ENCODE measurements around the gene PICK1.

The PICK1 gene

DNA sequence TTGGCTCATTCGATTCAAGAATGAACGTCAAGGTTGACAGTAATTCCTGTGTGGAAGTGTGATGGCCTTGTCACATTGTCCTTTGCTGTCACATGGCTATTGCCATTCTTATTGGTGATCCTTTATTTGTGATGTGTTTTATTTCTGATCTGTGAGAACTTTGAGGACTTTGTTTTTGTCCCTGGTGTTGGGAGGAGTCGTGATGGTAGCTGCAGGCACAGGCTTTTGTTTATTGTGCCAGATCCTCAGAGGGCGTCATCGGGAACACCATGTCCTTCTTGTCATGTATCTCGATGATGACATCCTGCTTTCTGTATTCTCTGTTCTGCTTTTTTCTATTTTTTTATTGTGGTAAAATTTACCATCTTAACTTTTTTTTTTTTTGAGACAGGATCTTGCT lies 5.6 kb downstream of the PICK1 start:
- peaks cover 64% of the 10 kb centered on the region for H3K36me3 ChIP-seq (ENCODE audit: insufficient read depth, low read length)
- no peak overlapping the region for H3K4me3 ChIP-seq (ENCODE audit: low read length)
- no peaks in the 10 kb centered on the region for H3K27me3 ChIP-seq (ENCODE audit: insufficient read depth, low read length)
- peaks cover 2% of the 10 kb centered on the region; the same call in 1 of the 2 replicates for H3K4me1 ChIP-seq (ENCODE audit: insufficient read depth, low read length)
- H3K9ac ChIP-seq (ENCODE audit: low read depth, low read length): no peak overlapping the region
- 93% methylated on average over 6 of the region's 6 CpGs for WGBS
- no peaks in the 10 kb centered on the region for H3K9me3 ChIP-seq (ENCODE audit: insufficient read depth, low read depth, low read length)
- no peak overlapping the region for H3K27ac ChIP-seq (ENCODE audit: low read depth, low read length)

DNA sequence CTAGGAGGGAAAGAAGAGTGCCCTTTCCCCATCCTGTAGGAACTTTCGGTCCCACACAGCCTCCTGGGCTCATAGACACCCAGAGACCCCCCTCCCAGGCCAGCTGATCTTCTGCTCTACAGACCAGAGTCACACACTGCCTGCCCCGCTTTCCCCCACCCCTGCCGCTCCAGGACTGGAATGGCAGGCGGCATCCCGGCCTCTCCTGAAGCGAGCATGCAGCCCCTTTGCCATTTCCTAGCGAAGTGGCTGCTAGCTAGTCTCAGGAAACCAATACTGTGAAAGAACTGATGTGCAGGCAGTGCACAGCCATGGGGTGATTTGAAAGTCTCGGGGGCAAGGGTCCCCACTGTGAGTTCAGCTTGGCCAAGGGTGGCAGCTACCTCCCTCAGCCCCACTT lies 8.3 kb downstream of the PICK1 start:
- Histone ChIP-seq H3K4me1 (ENCODE audit: insufficient read depth, low read length) (no peaks in the 10 kb centered on the region), H3K27ac (ENCODE audit: low read depth, low read length) (no peak overlapping the region), H3K36me3 (ENCODE audit: insufficient read depth, low read length) (peaks cover 69% of the 10 kb centered on the region), H3K9me3 (ENCODE audit: insufficient read depth, low read depth, low read length) (no peaks in the 10 kb centered on the region), H3K27me3 (ENCODE audit: insufficient read depth, low read length) (no peaks in the 10 kb centered on the region), H3K9ac (ENCODE audit: low read depth, low read length) (no peak overlapping the region), H3K4me3 (ENCODE audit: low read length) (no peak overlapping the region)
- 94% methylated on average over 8 of the region's 8 CpGs for WGBS

DNA sequence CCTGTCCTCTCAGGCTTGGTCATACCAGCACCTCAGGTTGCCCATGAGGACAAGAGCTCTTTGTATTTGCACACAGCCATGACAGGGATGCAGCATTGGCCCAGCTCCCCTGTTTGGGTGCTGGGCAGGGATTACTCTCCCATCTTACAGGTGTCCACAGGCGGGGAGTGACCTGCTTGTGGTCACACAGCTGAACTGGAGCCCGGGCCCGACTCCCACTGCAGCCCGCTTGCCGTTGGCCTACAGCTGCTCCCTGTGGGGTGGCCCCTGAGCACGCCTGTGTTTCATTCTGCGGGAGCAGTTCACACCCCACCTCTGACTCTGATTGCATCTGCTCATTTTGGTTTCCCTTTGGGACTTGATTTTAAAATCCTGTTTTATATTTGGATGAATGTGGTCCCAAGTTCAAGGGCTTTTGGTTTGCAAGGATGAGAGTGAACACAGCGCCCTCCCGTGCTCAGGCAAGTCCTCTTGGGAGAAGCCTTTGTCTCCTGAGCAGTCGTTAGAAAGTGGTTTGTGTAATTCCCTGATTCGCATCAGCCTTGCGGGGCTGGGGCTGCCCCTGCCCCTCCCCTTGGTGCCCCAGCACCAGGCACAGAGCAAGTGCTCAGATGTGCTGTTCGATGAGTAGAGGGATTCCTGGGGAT lies 9.3 kb downstream of the PICK1 start:
- no peak overlapping the region for H3K4me3 ChIP-seq (ENCODE audit: low read length)
- no peak overlapping the region for H3K9ac ChIP-seq (ENCODE audit: low read depth, low read length)
- 92% methylated on average over 13 of the region's 13 CpGs for WGBS
- no peaks in the 10 kb centered on the region for H3K27me3 ChIP-seq (ENCODE audit: insufficient read depth, low read length)
- no peaks in the 10 kb centered on the region for H3K9me3 ChIP-seq (ENCODE audit: insufficient read depth, low read depth, low read length)
- peaks cover 68% of the 10 kb centered on the region for H3K36me3 ChIP-seq (ENCODE audit: insufficient read depth, low read length)
- H3K27ac ChIP-seq (ENCODE audit: low read depth, low read length): no peak overlapping the region
- H3K4me1 ChIP-seq (ENCODE audit: insufficient read depth, low read length): no peaks in the 10 kb centered on the region

DNA sequence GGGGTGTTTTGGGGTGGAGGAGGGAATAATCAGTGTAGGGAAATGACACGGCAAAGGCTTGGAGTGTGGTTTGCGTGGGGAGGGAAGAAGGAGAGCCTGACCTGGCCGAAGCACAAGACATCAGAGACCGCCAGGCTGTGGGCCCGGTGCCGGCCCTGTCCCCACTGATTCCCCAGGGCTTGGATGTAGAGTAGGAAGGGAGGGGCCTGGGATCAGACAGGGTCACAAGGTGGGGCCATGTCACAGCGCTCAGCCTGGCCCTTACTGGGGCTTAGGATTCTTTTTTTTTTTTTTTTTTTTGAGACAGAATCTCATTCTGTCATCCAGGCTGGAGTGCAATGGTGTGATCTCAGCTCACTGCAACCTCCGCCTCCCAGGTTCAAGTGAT lies 9.8 kb downstream of the PICK1 start:
- WGBS: 95% methylated on average over 8 of the region's 8 CpGs
- H3K4me3 ChIP-seq (ENCODE audit: low read length): no peak overlapping the region
- H3K9ac ChIP-seq (ENCODE audit: low read depth, low read length): no peak overlapping the region
- H3K27me3 ChIP-seq (ENCODE audit: insufficient read depth, low read length): no peaks in the 10 kb centered on the region
- no peak overlapping the region for H3K27ac ChIP-seq (ENCODE audit: low read depth, low read length)
- peaks cover 71% of the 10 kb centered on the region for H3K36me3 ChIP-seq (ENCODE audit: insufficient read depth, low read length)
- no peaks in the 10 kb centered on the region for H3K9me3 ChIP-seq (ENCODE audit: insufficient read depth, low read depth, low read length)
- H3K4me1 ChIP-seq (ENCODE audit: insufficient read depth, low read length): no peaks in the 10 kb centered on the region

DNA sequence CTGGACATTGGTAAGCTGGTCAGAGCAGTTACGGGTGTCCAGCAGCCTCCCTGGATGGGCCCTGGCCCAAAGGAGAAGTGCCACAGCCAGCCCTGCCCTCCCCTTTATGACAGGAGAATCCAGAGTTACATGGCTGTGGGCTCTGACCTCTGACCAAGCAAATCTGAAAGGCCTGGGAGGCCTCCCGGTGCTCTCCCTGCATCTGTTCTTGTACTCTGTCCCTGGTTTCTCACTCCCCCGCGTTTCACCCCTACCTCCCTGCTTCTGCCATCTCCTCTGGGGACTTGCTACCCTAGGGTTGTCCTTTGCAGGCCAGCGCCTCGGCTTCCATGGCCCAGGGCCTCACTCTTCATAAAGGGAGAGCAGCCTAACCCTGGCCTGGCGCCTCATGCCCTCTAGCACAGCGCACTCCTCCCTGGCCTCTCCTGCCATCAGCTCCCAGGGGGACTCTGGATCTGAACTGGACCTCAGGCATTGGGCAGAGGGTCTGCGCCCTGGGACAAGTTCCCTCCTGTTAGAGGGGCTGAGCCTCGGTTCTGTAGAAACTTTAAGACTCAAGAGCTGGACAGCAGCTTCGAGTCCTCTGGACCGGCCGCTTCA lies 10.7 kb downstream of the PICK1 start:
- no peak overlapping the region for H3K9ac ChIP-seq (ENCODE audit: low read depth, low read length)
- no peaks in the 10 kb centered on the region for H3K27me3 ChIP-seq (ENCODE audit: insufficient read depth, low read length)
- H3K27ac ChIP-seq (ENCODE audit: low read depth, low read length): no peak overlapping the region
- no peaks in the 10 kb centered on the region for H3K4me1 ChIP-seq (ENCODE audit: insufficient read depth, low read length)
- H3K9me3 ChIP-seq (ENCODE audit: insufficient read depth, low read depth, low read length): no peaks in the 10 kb centered on the region
- 93% methylated on average over 13 of the region's 13 CpGs for whole genome bisulfite sequencing
- no peak overlapping the region for H3K4me3 ChIP-seq (ENCODE audit: low read length)
- peaks cover 74% of the 10 kb centered on the region for H3K36me3 ChIP-seq (ENCODE audit: insufficient read depth, low read length)

DNA sequence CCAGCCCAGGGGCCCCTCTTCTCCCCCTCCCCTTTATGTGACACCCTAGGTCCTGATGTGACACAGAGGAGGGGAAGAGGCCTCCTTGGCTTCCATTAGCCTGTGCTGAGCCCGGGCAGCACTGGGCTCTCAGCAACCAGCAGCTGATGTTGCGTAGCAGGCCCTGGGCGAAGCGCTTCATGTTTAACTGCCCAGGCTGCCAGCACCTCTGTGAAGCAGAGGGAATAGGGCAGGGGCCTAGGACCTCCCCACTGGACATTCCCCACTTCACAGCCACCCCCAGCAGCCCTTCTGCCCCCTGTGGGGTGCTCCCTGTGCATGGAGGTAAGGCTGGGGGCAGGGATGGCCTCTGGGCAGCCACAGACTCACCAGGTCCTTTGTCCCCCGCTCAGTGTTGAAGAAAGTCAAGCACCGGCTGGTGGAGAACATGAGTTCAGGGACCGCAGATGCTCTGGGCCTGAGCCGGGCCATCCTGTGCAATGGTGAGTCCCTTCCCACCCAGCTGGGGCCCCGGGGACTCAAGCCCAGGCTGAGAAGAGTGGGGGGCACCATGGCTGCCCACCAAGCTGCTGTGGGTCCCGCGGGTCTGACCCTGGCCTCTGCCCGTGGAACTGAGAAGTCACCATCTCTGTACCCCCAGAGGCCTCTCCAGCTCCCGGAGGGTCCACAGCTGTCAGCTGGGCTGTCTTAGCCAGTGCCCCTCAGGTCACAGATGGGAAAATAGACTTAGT lies 11.6 kb downstream of the PICK1 start:
- H3K9me3 ChIP-seq (ENCODE audit: insufficient read depth, low read depth, low read length): no peaks in the 10 kb centered on the region
- peaks cover 72% of the 10 kb centered on the region for H3K36me3 ChIP-seq (ENCODE audit: insufficient read depth, low read length)
- 92% methylated on average over 13 of the region's 13 CpGs for WGBS
- H3K4me3 ChIP-seq (ENCODE audit: low read length): no peak overlapping the region
- H3K9ac ChIP-seq (ENCODE audit: low read depth, low read length): no peak overlapping the region
- H3K27me3 ChIP-seq (ENCODE audit: insufficient read depth, low read length): no peaks in the 10 kb centered on the region
- H3K27ac ChIP-seq (ENCODE audit: low read depth, low read length): no peak overlapping the region
- no peaks in the 10 kb centered on the region for H3K4me1 ChIP-seq (ENCODE audit: insufficient read depth, low read length)

DNA sequence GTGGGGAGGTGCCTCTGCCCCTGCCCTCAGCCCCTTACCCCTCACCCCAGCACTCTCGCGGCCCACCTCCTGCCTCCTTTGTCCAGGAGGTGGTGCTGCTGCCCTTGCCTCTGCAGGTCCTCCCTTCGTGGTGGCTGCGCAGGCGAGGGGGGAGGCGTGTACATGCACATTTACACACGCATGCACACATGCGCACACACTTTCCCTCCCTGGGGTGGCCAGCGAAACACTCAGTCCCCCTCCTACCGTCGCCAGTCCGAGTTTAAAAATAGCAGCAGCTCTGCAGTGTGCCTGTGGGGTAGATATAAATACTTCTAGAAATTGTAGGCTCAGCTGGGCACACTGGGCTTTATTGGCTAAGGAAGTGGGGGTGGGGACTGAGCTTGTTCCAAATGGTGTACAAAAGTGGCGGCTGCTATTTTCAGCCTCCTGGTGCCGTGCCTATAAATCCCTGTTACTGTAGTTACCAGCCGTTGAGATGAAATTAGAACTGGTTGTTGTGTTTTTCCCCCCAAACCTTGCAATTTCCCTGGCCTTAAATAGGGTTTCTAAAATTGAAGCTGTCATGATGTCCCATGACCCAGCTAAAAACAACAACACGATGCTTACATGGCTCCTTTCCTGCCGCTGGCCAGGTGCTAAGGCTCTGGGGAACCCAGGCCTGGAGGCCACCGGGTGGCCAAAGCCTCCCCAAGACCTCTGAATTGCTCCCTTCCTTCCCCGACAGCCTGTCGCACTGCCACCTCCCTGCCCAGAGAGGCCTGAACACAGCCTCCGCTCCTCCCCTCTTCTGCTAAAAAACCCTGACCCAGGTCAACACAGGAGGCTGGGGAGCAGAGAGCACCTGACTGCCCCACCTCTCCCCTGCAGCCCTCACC lies 12.4 kb downstream of the PICK1 start:
- Histone ChIP-seq H3K27me3 (ENCODE audit: insufficient read depth, low read length) (no peaks in the 10 kb centered on the region), H3K9ac (ENCODE audit: low read depth, low read length) (no peak overlapping the region), H3K36me3 (ENCODE audit: insufficient read depth, low read length) (peaks cover 67% of the 10 kb centered on the region), H3K4me1 (ENCODE audit: insufficient read depth, low read length) (no peaks in the 10 kb centered on the region), H3K27ac (ENCODE audit: low read depth, low read length) (no peak overlapping the region), H3K9me3 (ENCODE audit: insufficient read depth, low read depth, low read length) (no peaks in the 10 kb centered on the region), H3K4me3 (ENCODE audit: low read length) (no peak overlapping the region)
- WGBS: 88% methylated on average over 21 of the region's 21 CpGs

DNA sequence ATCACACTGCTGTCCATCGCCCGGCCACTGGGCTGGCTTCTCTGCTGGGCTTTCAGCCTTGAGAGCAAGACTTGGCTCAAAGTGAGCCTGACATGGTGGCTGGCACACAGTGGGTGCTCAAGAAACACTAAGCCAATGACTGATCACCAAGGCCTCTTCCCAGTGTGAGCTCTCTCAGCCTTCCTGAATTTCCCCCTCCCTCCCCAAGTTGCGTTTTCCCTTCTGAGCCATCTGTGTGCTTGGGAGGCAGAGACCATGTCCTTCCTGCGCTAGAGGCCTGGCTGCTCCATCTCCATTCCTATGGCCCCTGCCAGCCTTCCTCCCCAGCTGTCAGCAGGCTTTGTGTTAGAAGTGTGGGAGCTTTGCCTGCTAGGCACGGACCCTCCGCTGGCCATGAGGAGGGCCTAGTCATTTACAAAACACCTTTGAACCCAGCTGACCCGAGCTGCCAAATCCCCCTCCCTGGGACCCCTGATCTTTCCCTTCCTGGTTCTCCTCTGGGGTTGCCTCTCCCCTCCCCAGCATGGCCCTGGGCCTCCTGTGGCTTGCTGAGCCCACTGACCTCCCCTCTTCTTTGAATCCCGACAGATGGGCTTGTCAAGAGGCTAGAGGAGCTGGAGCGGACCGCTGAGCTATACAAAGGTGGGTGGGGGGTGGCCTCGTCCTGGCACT lies 13.2 kb downstream of the PICK1 start:
- 89% methylated on average over 11 of the region's 11 CpGs for WGBS

DNA sequence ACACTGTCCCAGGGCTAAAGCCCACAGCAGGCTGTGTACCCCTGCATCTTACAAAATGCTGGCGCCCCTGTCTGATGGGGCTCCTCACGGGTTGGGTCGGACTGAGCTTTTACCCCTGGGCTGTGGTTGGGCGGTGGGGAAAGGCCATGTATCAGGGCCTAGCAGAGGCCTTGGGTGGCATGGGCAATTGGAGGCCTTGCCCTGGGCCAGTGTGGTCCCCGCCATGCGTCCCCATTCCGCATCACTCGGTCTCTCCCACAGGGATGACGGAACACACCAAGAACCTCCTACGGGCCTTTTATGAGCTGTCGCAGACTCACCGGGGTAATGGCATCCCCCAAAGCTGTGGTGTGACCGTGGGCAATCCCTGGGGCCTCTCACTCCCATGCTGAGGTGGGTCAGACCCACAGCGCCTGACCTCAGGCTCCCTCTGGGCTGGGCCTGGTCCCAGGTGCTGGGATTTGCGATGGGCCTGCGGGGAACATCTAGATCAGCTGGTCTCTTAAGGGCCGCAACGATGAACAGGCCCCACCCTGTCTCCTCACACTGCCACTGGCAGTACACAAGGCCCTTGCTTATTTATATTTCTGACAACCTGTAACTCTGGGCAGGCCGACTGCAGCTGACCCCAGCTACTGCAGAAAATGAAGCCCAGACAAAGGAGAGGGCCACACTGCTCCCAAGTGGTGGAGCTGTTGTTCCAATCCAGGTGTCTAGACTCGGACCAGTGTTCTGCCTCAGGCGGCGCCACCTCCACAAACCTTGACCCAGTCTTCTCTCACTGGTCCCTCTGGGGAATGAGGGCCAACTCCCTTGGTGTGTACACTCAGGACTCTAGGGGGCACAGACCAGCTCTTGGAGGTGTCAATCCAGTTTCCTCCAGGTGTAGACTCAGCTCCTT lies 14.5 kb downstream of the PICK1 start:
- peaks cover 3% of the 10 kb centered on the region; the same call in 1 of the 2 replicates for H3K4me1 ChIP-seq (ENCODE audit: insufficient read depth, low read length)
- no peak overlapping the region for H3K4me3 ChIP-seq (ENCODE audit: low read length)
- no peak overlapping the region for H3K27ac ChIP-seq (ENCODE audit: low read depth, low read length)
- WGBS: 95% methylated on average over 22 of the region's 22 CpGs
- H3K9me3 ChIP-seq (ENCODE audit: insufficient read depth, low read depth, low read length): no peaks in the 10 kb centered on the region
- no peak overlapping the region for H3K9ac ChIP-seq (ENCODE audit: low read depth, low read length)
- peaks cover 50% of the 10 kb centered on the region for H3K36me3 ChIP-seq (ENCODE audit: insufficient read depth, low read length)
- no peaks in the 10 kb centered on the region for H3K27me3 ChIP-seq (ENCODE audit: insufficient read depth, low read length)

More for the DNA sequence above, 13.2 kb downstream of the PICK1 start:
- no peaks in the 10 kb centered on the region; the same call in 1 of the 2 replicates for H3K4me1 ChIP-seq (ENCODE audit: insufficient read depth, low read length)
- no peaks in the 10 kb centered on the region for H3K9me3 ChIP-seq (ENCODE audit: insufficient read depth, low read depth, low read length)
- H3K27ac ChIP-seq (ENCODE audit: low read depth, low read length): no peak overlapping the region
- H3K36me3 ChIP-seq (ENCODE audit: insufficient read depth, low read length): peaks cover 63% of the 10 kb centered on the region
- H3K9ac ChIP-seq (ENCODE audit: low read depth, low read length): no peak overlapping the region
- no peak overlapping the region for H3K4me3 ChIP-seq (ENCODE audit: low read length)
- no peaks in the 10 kb centered on the region for H3K27me3 ChIP-seq (ENCODE audit: insufficient read depth, low read length)

Measured in HUES64 (cell line).